Measurements from ENCODE around the gene RHOBTB3.
"Not testable (repeated sequence)": the region's sequence is repeated elsewhere in the genome, so short reads cannot be mapped to it uniquely, and the experiment has no call there.

GRCh38 chr5:95813035-95813434 is 81.9 kb downstream of the RHOBTB3 start:
- TF ChIP-seq CTCF (IDR thresholded peaks at IDR 0.05; ENCODE audit: insufficient read depth, low read depth, low read length); EZH2 (IDR thresholded peaks at IDR 0.05; ENCODE audit: insufficient read depth, low read length): not testable (repeated sequence)

Data from astrocyte (in vitro differentiated cells and primary cell).